Left hindlimb (tissue), 1 donor: ENCODE results near the gene ZSWIM5.
"Not testable (repeated sequence)": the region's sequence is repeated elsewhere in the genome, so short reads cannot be mapped to it uniquely, and the experiment has no call there.

Experiments
- DNase-seq: peaks from one replicate; pipeline ENCODE4 v3.0.0-alpha.2; 2018

Gene ZSWIM5

DNA sequence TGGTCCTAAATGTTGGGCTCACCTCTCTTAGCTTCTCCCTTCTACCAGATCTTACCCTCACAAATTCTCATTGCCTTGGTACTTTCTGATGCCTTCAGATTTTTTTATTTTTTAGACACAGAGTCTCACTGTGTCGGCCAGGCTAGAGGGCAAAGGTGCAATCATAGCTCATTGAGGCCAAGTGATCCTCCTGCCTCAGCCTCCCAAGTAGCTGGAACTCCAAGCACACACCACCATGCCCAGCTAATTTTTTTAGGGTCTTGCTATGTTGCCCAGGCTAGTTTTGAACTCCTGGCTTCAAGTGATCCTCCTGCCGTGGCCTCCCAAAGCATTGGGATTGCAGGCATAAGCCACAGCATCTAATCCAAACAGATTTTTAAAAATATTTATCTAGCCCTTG, 69.4 kb downstream of the ZSWIM5 start:
- no peak for DNase-seq

DNA sequence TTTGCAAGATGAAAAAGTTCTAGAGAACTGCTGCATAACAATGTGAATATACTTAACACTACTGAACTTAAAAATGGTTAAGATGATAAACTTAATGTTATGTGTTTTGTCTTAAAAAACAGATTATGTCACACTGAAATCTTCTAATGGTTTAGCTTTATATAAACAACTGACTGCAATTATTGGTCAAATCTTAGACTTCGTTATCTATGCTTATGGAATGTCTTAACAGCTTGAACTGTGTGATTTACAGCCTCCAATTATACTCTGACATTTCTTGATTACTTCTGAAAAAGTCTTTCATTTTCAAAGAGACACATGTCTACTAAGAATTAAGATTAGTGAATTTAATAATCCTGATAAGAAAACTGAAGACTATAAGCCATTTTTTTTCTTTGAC, 71.1 kb downstream of the ZSWIM5 start:
- no peak for DNase-seq

DNA sequence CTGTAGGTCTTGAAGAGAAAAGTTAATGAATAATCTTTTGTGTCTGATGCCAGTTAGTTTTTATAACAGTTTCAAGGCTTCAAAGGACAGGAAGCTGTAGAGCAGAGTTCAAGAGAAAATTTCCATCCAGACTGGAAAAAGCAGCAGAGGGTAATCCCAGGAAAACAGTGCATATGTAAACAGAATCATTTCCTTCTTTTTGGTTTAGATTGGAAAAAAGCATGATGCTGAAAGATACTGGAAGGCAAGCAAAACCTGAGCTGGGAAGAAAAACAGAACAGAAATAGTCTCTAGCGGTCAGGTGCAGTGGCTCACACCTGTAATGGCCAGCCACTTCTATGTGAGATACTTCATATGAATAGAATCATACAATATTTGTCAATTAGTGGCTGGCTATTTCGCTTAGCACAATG, 71.9 kb downstream of the ZSWIM5 start:
- DNase-seq: no peak

DNA sequence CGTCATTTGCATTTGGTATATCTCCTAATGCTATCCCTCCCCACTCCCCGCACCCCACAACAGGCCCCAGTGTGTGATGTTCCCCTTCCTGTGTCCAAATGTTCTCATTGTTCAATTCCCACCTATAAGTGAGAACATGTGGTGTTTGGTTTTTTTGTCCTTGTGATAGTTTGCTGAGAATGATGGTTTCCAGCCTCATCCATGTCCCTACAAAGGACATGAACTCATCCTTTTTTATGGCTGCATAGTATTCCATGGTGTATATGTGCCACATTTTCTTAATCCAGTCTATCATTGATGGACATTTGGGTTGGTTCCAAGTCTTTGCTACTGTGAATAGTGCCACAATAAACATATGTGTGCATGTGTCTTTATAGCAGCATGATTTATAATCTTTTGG, 73.7 kb downstream of the ZSWIM5 start:
- not testable (repeated sequence) for DNase-seq

GRCh38 chr1:45123358-45123757, 83.0 kb downstream of the ZSWIM5 start:
- DNase-seq: no peak

GRCh38 chr1:45122724-45123123, 83.7 kb downstream of the ZSWIM5 start:
- no peak for DNase-seq

- no peak for DNase-seq
These were observed 88.6 kb downstream of the ZSWIM5 start for GRCh38 chr1:45117766-45118165.

GRCh38 chr1:45116820-45117219, 89.6 kb downstream of the ZSWIM5 start:
- DNase-seq: no peak

DNA sequence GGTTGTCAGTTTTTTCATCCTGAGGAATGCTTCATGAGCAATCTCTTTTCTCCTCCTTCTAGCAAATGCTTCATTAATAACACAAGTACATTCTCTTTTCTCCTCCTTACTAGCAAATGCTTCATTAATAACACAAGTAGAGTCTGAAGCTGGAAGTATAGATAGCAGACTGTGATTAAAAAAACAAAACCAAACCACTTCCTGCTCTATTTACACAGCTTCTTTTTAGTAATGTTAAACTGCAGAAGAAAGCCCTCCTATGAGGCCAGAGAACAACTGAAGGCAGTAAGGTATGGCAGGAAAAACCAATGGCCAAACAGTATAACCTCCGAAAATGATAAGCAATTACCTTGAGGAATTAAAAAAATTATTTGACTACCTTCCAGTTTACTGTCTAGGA, 90.1 kb downstream of the ZSWIM5 start:
- no peak for DNase-seq

DNA sequence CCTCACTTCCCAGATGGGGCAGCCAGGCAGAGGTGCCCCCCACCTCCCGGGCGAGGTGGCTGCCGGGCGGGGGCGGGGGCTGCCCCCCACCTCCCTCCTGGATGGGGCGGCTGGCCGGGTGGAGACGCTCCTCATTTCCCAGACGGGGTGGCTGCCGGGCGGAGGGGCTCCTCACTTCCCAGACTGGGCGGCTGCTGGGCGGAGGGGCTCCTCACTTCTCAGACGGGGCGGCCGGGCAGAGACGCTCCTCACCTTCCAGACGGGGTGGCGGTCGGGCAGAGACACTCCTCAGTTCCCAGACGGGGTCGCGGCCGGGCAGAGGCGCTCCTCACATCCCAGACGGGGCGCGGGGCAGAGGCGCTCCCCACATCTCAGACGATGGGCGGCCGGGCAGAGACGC, 91.2 kb downstream of the ZSWIM5 start:
- DNase-seq: not testable (repeated sequence)

GRCh38 chr1:45112661-45113060, 93.7 kb downstream of the ZSWIM5 start:
- no peak for DNase-seq

DNA sequence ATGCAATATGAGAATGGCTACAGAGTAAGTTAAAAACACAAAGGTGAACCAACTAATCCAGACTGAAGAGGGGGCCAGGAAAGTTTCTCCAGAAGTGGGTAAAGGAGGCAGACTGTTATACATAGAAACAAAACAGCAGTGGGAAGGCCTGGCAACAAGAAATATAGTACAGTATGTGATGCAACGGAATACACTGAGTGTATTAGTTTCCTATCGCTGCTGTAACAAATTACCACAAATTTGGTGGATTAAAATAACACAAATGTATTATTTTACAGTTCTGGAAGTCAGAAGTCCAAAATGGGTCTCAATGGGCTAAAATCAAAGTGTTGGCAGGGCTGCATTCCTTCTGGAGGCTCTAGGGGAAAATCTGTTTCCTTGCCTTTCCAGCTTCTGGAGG, 95.2 kb downstream of the ZSWIM5 start:
- DNase-seq: no peak

DNA sequence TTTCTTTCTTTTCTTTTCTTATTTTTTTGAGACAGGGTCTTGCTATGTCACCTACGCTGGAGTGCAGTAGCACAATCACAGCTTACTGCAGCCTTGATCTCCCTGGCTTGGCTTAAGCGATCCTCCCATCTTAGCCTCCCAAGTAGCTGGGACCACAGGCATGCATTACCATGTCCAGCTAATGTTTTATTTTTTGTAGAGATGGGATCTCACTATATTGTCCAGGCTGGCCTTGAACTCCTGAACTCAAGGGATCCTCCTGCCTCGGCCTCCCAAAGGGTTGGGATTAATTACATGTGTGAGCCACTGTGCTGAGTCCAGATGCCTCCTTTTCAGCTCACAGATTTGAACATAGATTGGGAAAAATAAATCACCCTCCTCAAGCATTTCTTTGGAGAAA, 98.6 kb downstream of the ZSWIM5 start:
- DNase-seq: no peak

- not testable (repeated sequence) for DNase-seq
These were observed 99.5 kb downstream of the ZSWIM5 start for GRCh38 chr1:45106864-45107263.

DNA sequence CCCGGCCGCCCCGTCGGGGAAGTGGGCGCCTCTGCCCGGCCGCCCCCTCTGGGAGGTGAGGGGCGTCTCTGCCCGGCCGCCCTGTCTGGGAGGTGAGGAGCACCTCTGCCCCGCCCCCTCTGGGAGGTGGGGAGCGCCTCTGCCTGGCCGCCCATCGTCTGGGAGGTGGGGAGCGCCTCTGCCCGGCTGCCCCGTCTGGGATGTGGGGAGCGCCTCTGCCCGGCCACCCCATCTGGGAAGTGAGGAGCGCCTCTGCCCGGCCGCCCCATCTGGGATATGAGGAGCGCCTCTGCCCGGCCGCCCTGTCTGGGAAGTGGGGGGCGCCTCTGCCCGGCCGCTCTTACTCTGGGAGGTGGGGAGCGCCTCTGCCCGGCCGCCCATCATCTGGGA, 100.3 kb downstream of the ZSWIM5 start:
- DNase-seq: not testable (repeated sequence)

DNA sequence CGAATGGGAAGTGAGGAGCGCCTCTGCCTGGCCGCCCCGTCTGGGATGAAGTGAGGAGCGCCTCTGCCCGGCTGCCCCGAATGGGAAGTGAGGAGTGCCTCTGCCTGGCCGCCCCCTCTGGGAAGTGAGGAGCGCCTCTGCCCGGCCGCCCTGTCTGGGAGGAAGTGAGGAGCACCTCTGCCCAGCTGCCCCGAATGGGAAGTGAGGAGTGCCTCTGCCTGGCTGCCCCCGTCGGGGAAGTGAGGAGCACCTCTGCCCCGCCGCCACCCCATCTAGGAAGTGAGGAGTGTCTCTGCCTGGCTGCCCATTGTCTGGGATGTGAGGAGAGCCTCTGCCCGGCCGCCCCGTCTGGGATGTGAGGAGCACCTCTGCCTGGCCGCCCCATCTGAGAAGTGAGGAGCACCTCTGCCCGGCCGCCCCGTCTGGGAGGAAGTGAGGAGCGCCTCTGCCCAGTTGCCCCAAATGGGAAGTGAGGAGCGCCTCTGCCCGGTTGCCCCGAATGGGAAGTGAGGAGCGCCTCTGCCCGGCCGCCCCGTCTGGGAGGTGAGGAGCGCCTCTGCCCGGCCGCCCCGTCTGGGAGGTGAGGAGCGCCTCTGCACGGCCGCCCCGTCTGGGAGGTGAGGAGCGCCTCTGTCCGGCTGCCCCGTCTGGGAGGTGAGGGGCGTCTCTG, 100.8 kb downstream of the ZSWIM5 start:
- not testable (repeated sequence) for DNase-seq

DNA sequence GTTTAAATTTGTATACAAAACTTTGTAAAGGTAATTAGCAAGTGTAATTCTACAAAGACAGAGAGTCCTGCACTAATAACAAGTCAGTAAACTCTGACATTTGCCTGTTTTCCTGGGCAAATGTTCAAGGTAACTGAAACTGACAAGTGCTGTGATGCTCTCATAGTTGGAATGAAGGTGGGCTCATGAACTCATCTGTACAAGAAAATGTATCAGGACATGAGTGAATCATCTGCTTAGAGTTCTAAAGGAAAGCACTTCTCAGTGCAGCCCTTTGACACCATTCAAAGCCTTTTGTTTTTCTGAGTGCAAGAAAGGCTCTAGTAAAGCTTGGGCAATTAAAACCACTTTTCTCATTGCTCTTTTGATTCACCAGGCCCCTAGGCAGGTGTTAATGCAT, 102.9 kb downstream of the ZSWIM5 start:
- no peak for DNase-seq

- DNase-seq: no peak
These were observed 104.5 kb downstream of the ZSWIM5 start for GRCh38 chr1:45101947-45102346.

DNA sequence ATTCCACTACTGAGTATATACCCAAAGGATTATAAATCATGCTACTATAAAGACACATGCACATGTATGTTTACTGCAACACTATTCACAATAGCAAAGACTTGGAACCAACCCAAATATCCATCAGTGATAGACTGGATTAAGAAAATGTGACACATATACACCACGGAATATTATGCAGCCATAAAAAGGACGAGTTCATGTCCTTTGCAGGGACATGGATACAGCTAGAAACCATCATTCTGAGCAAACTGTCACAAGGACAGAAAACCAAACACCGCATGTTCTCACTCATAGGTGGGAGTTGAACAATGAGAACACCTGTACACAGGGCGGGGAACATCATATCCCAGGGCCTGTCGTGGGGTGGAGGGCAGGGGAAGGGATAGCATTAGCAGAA, 104.9 kb downstream of the ZSWIM5 start:
- not testable (repeated sequence) for DNase-seq

GRCh38 chr1:45097944-45098343, 108.5 kb downstream of the ZSWIM5 start:
- DNase-seq: no peak

GRCh38 chr1:45097079-45097478, 109.3 kb downstream of the ZSWIM5 start:
- no peak for DNase-seq

- DNase-seq: no peak
These were observed 111.0 kb downstream of the ZSWIM5 start for GRCh38 chr1:45095450-45095849.

DNA sequence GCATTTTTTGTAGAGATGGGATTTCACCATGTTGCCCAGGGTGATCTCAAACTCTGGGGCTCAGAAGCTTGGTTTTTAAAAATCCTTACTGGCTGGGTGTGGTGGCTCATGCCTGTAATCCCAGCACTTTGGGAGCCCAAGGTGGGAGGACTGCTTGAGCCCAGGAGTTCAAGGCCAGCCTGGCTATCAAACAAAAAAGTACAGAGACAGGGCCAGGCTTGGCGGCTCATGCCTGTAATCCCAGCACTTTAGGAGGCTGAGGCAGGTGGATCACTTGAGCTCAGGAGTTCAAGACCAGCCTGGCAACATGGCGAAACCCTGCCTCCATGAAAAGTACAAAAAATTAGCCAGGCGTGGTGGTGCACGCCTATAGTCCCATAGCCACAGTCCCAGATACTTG, 112.0 kb downstream of the ZSWIM5 start:
- not testable (repeated sequence) for DNase-seq

- DNase-seq: no peak
These were observed 113.1 kb downstream of the ZSWIM5 start for GRCh38 chr1:45093334-45093733.

DNA sequence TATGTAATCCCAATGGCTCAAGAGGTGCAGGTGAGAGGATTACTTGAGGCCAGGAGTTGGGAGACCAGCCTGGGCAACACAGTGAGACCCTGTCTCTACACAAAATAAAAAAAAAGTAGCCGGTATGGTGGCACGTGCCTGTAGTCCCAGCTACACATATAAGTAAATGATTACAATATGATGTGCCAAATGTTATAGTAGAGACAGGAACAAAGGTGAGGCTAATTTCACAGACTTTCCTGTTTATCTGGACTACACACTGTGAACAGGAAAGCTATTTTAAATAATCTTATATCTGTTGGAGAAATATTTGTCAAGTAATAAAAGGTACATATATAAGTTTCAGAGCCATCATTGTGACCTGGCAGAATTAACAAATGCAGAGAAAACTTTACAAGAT, 116.7 kb downstream of the ZSWIM5 start:
- no peak for DNase-seq
